Measurements from ENCODE around the gene GGCX.

GGCX gene

GRCh38 chr2:85496436-85496835 is 64.9 kb downstream of the GGCX start:
- no peak overlapping the region for H3K4me3 ChIP-seq (ENCODE audit: low read length)
- DNase-seq (ENCODE audit: low read depth) = no peak
- no peak for TF ChIP-seq CTCF (conservative IDR thresholded peaks at IDR 0.05; ENCODE audit: low read depth, low read length)
